GM18498 (cell line): ENCODE measurements around the gene POU3F3.

Experiments
- ATAC-seq: cut with Tn5 transposase; IDR thresholded peaks from one replicate; pipeline ENCODE4 v1.9.1; 2021; ENCODE audit warnings: mild to moderate bottlenecking, moderate library complexity; ENCODE audit not compliant: unreplicated experiment

POU3F3 gene

DNA sequence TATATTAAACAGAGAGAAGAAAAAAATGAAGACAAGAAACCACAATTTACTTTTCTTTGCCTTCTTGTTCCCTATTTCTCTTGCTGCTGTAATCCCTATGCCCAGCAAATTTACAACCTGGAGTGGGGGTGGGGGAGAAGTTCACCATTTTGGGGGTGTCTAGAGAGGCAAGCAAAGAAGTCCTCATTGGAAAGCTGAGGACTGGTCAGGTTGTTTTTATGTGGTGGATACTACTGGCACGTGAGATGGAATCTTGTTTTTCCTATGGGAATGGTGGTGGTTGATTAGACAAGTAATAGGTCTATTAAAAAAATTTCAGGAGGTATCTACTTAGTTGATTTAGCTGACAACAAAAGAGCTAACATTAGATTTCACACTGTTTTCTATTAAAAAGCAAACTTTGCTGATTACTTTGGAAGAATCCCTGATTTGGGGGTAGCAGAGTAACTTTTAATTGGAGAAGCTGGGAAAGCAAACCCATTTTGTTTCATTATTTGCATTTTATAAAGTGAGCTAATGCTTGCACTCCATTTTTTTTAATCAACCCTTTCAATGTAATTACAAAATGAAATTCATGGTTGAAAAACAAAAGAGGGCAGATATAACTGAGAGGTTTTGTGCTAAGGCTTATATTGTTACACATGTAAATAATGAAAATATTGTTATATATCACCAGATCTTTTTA, 6.0 kb downstream of the POU3F3 start:
- ATAC-seq = no peak

DNA sequence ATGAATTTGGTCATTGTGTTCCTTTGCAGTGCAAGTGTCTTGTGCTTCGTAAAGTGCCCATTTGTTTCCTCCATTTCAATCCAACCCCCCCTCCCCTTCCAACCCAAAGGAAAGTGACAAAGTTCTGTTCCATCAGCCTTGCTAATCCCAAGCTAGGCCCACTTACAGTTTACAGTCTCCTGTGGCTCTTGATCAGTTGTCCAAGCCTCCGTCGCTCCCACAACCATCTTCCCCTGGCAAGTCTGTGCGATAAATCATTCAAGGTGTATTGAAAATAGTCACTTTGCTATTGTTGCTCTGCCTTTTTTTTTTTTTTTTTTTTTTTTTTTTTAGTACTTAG, 6.5 kb downstream of the POU3F3 start:
- ATAC-seq = no peak

DNA sequence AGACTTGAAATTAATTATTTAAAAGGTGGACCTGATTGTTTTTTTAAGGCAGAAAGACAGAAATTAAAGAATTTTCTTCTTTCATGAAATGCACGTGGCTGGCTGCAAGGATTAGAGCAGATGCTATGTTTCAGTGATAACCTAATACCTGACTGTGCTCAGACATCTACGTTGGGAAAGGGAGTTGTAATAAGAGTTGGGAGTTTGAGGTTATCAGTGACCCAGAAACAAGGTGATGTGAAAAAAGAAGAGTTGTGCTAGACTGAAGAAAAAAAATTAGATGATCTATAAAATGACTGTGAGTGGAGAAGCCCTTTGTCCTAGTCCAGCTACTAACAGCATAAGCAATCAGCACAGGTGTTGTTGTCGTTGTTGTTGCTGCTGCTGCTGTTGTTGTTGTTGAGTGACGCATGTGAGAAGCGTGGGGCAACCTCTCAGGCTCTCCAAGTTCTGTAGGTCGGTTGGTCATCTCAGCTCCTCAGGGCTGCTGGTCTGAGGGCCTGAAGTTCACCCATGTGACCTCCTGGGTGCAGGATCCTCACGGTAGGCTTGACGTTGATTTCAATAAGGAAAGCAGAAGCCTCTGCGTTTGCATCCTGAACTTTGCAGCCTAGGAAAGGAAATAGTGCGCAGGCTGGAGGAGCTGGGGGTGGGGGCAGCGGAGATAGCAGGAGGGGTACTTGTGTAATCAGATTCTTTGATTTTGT, 7.6 kb downstream of the POU3F3 start:
- ATAC-seq = no peak

DNA sequence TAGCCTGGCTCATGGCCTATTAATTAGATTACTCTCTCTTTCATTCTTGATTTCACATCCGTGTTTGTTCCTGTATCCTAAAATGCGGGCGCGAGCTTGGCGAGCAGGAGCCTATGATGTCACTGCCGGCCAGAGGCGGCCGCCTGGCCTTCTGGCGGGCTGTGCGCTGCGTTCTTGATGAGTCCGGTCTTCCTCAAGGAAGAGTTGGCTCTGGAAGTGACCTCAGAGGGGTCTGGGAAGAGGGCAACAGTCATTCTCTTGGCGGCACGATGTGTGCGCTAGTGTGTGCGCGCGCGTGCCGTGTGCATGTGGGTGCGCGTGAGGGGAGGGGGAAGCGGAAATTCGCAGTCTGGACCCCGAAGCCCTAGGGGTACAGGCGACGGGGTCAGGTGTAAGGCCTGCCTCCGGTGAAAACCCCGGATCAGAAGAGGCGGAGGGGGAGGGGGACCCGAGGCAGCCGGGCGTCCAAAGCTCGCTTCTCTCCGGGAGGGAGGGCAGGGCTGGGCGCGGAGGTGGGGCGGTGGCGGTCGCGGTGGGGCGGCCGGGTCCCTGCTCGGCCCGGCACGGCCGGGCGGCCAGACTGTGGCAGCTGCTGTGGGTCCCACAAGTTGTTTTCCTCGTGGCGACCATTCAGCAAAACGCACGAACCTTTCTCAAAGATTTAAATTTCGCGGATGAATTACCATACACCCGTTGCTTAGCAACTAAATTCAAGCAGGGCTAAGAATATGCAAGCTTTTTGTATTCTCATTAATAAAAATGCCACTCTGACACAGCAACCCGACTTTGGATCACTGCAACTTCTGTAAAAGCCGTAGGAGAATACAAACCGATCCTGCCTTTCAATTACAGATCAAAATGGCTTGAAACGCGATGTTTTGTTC, 8.4 kb downstream of the POU3F3 start:
- ATAC-seq = no peak

DNA sequence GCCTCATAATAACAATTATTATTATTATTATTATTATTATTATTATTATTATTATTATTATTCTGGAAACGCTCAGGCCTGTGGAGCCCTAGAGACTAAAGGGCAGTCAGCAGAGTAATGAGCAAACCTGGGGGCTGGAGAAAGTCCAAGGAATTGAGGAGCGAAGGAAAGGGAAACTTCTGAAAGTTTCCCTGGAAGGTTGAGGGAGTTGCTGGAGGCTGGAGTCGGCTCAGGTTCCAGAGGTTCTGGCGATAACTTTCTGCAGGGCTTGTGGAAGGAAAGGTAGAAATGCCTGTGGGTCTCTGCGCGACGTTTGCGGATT, 9.2 kb downstream of the POU3F3 start:
- ATAC-seq = no peak

GRCh38 chr2:104863468-104864279, 9.8 kb downstream of the POU3F3 start:
- ATAC-seq = no peak

- ATAC-seq = no peak
Measured at GRCh38 chr2:104864280-104865095, 10.6 kb downstream of the POU3F3 start.

DNA sequence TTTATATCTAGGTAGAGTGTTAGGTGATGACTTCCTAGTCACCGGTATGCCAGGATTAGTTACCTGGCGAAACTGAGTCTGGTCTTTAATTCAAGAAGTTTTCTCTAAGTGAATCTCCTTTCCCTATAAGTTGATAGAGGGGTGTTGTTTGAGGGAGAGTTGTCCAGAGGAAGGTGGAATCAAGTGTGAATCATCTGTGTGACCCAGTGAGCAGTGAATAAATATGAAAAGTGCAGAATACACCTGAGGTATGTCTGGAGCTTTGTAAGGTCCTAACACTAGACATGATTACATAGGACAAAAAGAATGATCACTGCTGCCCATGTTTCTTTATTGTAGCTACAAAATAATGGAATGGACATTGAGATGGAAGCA, 11.2 kb downstream of the POU3F3 start:
- no peak for ATAC-seq

DNA sequence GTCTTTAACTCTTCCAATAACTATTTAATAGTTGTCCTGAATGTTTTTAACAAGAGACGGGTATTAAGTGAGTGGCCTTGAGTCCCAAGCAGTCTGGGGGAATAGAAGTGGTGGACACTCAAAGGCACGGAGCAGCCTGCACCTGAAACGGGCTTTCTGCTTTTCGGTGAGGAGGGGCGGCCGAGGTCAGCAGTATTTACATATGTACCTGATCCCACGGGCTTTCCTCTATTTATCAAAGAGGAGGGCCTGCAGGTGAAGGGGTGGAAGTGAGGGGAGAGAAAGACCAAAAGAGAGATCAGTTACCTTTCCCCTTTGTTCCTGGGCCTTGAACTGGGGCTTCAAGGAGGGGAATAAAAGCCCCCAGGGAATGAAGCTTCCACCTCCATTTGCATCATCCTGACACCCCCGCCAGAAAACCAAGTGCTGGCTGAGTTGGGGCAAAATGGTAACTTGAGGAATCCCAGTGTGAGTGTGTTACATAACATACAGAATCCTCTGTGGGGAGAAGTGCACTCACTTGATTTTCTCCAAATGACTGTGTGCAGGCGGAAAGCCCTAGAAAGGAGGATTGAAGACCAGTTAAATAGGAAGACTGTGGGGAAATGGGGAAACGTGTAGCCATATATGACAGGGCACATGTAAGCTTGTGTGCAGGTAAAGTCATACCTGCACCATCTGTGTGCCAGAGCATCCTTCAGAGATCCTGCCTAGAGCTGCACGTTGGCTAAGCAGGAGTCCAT, 12.4 kb downstream of the POU3F3 start:
- ATAC-seq = no peak

DNA sequence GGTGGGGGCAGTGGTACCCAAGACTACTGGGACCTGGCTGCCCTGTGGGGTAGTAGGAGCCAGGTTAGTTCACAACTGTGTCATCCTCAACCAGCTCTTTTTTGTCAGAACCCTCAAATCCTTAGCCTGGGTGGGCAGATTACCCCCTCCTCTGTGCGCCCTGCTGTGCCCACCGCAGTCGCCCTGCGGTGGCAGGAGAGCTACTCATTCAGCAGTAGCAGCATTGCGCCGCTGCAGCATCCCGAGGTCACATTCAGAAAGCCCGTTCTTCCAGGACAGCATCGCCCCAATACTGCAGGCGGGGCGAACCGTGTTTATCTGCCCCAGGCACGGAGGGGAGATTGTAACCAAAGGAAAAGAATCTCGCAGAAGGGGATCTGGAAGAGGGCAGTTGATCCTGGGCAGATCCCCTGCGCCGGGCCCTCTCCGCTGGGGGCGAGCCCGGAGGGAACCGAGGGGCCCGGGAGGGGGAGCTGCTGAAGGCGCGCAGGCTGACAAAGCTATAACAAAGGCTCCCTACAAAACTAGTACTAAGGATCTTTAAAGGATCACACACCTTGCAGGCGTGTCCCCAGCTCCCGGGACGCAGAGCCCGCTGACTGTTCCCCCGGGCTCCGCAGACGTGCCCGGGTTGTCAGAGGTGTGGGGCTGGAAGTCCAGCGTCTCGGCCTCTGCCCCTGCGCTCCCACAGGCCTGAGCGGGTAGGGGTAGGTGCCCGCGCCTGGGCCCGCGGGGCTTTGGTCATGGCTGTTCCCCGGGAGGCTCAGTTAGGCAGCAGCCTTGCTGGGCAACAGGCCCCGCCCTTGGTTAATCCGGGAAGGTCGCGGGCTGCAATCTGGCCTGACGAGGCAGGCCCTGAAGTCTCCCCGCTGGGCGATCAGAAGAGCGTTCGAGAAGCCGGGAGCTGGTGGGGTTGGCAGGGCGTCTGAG, 13.2 kb downstream of the POU3F3 start:
- ATAC-seq = no peak

- no peak for ATAC-seq
Measured at GRCh38 chr2:104867813-104868504, 14.0 kb downstream of the POU3F3 start.

DNA sequence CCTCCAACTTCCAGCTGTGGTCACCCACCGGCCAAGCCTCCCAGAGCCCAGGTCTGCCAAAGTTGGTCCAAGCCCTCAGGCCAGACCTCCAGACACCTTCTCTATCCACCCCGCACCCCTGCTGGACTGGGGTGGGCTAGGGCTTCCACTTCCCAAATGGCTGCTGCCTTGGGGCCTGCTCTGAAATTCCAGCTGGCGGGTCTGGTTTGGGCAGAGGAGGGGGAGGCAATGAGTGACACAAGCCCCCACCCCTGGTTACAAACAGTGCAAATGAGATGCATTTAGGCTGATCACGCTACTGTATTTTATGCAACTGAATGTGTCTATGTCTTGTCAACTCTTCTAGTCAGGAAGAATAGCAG, 14.6 kb downstream of the POU3F3 start:
- ATAC-seq = no peak

DNA sequence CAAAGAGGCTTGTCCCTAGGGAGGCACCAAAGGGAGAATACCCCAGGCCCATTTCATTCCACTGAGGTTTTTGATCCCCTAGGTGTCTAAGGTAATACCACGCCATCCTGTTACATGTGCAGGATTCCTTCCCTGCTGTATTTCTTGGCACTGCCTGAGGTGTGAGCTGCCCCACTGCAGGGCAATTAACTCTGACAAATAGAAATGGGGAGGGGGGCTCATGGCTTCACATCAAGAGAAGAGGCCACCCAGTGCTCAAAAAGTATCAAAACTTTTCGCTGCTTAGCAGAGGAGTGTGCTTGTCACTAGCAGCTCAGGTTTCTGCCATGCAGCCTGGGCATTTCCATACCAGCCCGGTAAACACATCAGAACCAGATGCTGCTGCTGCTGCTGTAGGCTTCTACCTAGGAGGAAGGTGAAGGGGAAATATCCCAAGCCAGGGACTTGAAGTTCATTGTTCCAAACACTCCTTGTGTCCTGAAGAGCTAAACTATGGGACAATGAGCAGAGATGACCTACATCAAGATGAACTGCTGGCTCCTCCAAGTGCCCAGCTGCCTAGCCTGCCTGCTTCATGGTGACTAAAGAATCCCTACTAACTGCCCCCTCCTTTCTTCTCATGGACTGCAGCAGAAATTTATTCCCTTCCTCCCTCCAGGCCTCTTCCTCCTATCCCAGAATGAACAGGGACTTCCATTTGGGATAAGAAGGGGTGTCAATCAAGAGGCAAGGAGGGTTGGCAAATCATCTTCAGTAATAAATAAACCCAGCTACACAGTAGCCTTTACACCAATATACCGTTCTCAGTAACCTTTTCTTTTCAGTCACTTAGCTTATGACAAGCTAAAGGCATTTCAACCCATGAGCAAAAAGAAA, 16.4 kb downstream of the POU3F3 start:
- no peak for ATAC-seq

DNA sequence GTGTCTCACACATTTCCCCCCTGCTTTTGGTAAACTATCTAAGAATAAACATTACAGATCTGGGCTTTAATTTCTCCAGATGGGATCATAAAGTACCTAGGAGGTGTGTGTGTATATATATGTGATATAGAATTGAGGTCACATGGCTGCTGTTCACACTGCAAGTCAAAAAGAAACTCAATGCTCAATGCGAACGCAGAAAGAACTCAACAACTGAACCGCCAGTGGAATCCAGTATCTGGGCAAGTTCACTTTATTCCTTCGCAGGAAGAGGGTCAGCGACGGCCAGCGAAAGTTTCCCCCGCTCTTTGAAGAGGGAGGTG, 17.7 kb downstream of the POU3F3 start:
- ATAC-seq = no peak

DNA sequence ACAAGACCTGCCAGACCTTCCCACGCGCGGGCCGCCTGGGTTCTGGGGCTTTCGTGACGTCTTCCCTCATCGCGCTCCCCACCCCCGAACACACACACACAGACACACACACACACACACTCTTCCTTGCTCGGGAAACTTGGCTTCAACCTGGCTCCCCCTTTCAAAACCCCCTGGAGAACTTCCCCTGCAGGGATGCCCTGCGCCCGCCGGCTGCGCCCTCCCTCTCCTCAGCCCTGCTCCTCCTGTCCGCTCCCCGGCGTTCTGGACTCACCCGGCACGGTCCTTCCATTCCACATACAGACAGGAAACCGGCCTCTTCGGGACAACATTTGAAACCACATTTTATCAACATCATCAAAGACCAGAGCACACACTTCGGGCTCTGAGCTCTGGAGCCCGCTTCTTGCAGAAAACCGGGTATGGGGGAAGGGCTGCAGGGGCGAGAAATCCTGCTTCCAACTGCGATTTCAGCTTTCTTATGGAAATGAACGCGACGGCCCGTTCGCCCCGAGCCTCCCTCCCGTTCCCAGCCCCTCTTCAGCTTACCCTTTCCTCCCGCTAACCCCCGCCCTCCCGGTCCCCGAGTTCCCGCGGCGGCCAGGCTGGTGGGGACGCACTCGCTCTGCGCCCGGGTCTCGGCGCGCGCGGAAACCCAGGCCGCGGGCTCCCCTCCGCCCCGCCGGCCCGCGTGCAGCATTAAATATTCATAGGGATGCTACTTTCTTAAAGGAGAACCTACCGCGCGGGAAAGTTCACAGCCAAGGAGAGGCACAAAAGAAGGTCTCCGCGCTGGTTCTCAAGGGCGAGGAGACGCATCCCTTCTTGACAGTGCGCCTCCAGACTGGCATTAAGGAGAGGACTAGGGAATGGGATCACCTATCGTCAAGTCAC, 18.3 kb downstream of the POU3F3 start:
- no peak for ATAC-seq
